Measurements from ENCODE around the gene SLC35A4. TPM values are rescaled to one million over a fixed set of nuclear protein-coding genes. Genes with fewer than 3 reads are reported as not detected.

SLC35A4 gene
- total and polyA plus RNA-seq, 2 of the 13 experiments (the other 11 are each of a cell fraction or from before 2014, with no cell fraction given): 0.71 to 4.0 TPM

DNA sequence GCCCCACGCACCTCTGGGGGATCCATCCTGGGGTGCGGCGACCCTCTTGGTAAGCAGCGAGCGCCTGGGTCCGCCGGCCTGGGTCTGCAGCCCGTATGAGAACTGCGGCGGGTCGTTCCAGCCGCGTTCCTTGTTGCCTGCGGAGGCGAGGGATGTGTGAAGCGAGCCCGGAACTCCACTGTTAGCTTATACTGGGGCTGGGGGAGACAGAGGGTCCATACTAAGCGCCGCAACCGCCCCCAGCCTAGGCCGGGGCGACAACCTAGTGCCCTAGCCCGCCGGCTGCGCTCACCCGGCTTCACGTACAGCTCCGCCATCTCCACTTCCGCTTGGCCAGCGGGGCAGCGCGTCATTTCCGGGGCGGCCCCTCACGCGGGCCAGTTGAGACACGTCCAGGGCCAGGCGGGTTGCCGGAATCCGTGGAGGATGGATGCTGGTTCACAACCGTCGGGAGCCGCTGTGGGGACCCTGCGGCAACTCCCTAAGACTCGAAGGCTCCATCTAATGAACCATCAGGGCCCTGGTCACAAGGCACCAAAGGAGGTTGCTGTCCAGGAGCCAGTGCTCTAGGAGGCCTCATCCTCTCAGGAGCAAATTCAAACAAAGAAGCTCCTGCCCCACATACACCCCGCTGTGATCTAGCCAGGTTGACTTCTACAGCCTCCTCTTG is 7.4 kb upstream of the SLC35A4 start, which contains the start of gene SRA1 (continued):
- TF ChIP-seq, protein P1, sequence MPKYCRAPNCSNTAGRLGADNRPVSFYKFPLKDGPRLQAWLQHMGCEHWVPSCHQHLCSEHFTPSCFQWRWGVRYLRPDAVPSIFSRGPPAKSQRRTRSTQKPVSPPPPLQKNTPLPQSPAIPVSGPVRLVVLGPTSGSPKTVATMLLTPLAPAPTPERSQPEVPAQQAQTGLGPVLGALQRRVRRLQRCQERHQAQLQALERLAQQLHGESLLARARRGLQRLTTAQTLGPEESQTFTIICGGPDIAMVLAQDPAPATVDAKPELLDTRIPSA (CRISPR knock-in tag; IDR thresholded peaks at IDR 0.05; ENCODE audit: borderline replicate concordance): peak; percentile 80; the same call in 1 of the 2 replicates
- TF ChIP-seq, protein P2, sequence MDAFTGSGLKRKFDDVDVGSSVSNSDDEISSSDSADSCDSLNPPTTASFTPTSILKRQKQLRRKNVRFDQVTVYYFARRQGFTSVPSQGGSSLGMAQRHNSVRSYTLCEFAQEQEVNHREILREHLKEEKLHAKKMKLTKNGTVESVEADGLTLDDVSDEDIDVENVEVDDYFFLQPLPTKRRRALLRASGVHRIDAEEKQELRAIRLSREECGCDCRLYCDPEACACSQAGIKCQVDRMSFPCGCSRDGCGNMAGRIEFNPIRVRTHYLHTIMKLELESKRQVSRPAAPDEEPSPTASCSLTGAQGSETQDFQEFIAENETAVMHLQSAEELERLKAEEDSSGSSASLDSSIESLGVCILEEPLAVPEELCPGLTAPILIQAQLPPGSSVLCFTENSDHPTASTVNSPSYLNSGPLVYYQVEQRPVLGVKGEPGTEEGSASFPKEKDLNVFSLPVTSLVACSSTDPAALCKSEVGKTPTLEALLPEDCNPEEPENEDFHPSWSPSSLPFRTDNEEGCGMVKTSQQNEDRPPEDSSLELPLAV (CRISPR knock-in tag; conservative IDR thresholded peaks at IDR 0.05; ENCODE audit: low read depth): no peak
- no peak for TF ChIP-seq FOXP1 (IDR thresholded peaks at IDR 0.05)
- 0 out of 2 replicates have a peak, but pooled peaks have one; percentile 8 for TF ChIP-seq FOXP1 (CRISPR knock-in tag; IDR thresholded peaks at IDR 0.05)
- peak; percentile 79 for TF ChIP-seq SALL1 (CRISPR knock-in tag; IDR thresholded peaks at IDR 0.05)
- TF ChIP-seq USF2 (IDR thresholded peaks at IDR 0.05; ENCODE audit: low read depth, low read length): no peak
- TF ChIP-seq USF2 (CRISPR knock-in tag; IDR thresholded peaks at IDR 0.05; ENCODE audit: borderline replicate concordance): no peak
- TF ChIP-seq MYNN (CRISPR knock-in tag; IDR thresholded peaks at IDR 0.05; ENCODE audit: low read depth): no peak
- peak; percentile 93 for TF ChIP-seq ARNT2 (CRISPR knock-in tag; IDR thresholded peaks at IDR 0.05; ENCODE audit: low read depth)
- no peak for TF ChIP-seq FOSL1 (CRISPR knock-in tag; IDR thresholded peaks at IDR 0.05; ENCODE audit: borderline replicate concordance)
- TF ChIP-seq ZNF619 (CRISPR knock-in tag; IDR thresholded peaks at IDR 0.05): 0 out of 2 replicates have a peak, but pooled peaks have one; percentile 11
- TF ChIP-seq ZNF576 (CRISPR knock-in tag; IDR thresholded peaks at IDR 0.05): no peak
- TF ChIP-seq ZNF644 (CRISPR knock-in tag; IDR thresholded peaks at IDR 0.05; ENCODE audit: low read depth): 0 out of 2 replicates have a peak, but pooled peaks have one; percentile 29
- TF ChIP-seq, protein P3, sequence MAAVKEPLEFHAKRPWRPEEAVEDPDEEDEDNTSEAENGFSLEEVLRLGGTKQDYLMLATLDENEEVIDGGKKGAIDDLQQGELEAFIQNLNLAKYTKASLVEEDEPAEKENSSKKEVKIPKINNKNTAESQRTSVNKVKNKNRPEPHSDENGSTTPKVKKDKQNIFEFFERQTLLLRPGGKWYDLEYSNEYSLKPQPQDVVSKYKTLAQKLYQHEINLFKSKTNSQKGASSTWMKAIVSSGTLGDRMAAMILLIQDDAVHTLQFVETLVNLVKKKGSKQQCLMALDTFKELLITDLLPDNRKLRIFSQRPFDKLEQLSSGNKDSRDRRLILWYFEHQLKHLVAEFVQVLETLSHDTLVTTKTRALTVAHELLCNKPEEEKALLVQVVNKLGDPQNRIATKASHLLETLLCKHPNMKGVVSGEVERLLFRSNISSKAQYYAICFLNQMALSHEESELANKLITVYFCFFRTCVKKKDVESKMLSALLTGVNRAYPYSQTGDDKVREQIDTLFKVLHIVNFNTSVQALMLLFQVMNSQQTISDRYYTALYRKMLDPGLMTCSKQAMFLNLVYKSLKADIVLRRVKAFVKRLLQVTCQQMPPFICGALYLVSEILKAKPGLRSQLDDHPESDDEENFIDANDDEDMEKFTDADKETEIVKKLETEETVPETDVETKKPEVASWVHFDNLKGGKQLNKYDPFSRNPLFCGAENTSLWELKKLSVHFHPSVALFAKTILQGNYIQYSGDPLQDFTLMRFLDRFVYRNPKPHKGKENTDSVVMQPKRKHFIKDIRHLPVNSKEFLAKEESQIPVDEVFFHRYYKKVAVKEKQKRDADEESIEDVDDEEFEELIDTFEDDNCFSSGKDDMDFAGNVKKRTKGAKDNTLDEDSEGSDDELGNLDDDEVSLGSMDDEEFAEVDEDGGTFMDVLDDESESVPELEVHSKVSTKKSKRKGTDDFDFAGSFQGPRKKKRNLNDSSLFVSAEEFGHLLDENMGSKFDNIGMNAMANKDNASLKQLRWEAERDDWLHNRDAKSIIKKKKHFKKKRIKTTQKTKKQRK (IDR thresholded peaks at IDR 0.05; ENCODE audit: low read length): no peak
- no peak for TF ChIP-seq SCMH1 (CRISPR knock-in tag; IDR thresholded peaks at IDR 0.05; ENCODE audit: borderline replicate concordance)
- TF ChIP-seq ZNF337 (CRISPR knock-in tag; IDR thresholded peaks at IDR 0.05; ENCODE audit: borderline replicate concordance, low read depth): no peak
- no peak for TF ChIP-seq FLYWCH1 (CRISPR knock-in tag; IDR thresholded peaks at IDR 0.05)
- TF ChIP-seq ATF7-NPFF (CRISPR knock-in tag; IDR thresholded peaks at IDR 0.05; ENCODE audit: low read depth): peak; percentile 90
- TF ChIP-seq ASH2L (IDR thresholded peaks at IDR 0.05; ENCODE audit: insufficient read length, low read depth, low read length): peak; percentile 64
- TF ChIP-seq REXO4 (CRISPR knock-in tag; IDR thresholded peaks at IDR 0.05; ENCODE audit: borderline replicate concordance): no peak

All from HepG2 (cell line).